ENCODE measurements around the gene GTF3A.
"Not testable (repeated sequence)": the region's sequence is repeated elsewhere in the genome, so short reads cannot be mapped to it uniquely, and the experiment has no call there.

The GTF3A gene

DNA sequence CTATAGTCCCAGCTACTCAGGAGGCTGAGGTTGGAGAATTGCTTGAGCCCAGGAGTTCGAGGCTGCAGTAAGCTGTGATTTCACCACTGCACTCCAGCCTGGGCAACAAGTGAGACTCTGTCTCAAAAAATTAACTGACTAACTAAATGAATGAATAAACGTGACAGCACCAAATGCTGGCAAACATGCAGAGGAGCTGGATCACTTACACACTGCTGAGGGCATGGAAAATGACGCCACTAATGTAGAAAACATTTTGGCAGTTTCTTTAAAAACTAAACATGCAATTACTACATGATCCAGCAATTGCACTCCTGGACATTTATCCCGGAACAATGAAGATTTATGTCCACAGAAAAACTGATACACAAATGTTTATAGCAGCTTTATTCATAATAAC is 31.3 kb upstream of the GTF3A start:
- peaks cover 10% of the 10 kb centered on the region for H3K27me3 Mint-ChIP-seq (ENCODE audit: low read depth)
- H3K36me3 Mint-ChIP-seq (ENCODE audit: low read depth): no peaks in the 10 kb centered on the region
- H3K4me3 Mint-ChIP-seq: no peak overlapping the region
- H3K9me3 Mint-ChIP-seq: no peaks in the 10 kb centered on the region
- no peak overlapping the region for H3K27ac Mint-ChIP-seq
- TF ChIP-seq, protein P1, sequence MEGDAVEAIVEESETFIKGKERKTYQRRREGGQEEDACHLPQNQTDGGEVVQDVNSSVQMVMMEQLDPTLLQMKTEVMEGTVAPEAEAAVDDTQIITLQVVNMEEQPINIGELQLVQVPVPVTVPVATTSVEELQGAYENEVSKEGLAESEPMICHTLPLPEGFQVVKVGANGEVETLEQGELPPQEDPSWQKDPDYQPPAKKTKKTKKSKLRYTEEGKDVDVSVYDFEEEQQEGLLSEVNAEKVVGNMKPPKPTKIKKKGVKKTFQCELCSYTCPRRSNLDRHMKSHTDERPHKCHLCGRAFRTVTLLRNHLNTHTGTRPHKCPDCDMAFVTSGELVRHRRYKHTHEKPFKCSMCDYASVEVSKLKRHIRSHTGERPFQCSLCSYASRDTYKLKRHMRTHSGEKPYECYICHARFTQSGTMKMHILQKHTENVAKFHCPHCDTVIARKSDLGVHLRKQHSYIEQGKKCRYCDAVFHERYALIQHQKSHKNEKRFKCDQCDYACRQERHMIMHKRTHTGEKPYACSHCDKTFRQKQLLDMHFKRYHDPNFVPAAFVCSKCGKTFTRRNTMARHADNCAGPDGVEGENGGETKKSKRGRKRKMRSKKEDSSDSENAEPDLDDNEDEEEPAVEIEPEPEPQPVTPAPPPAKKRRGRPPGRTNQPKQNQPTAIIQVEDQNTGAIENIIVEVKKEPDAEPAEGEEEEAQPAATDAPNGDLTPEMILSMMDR (IDR thresholded peaks at IDR 0.05; ENCODE audit: unreplicated experiment in 3 of 3): no peak
- H3K4me1 Mint-ChIP-seq: peaks cover 5% of the 10 kb centered on the region

DNA sequence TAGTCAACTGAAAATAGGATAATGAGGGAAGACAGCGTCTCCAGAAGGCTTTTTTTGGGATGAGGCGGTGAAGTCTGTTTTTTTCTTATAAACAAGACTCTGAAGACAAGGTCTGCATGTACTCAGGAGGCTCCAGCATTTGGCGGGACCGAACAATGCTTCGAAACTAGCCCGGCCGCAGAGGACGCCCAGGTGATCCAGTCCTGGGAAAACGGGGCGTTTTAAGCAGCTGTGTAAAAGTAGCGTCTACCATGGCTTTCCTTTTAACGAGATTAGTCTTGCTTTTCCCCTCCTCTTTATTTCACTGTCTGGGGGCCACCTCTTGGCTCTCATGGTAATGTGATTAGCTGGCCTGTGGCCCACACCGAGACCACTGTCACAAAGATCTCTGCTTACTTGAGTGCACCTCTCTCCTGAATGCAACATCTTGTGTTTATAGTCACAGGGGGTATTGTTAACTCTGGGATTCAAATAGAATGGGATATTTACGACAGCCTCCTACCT is 29.4 kb upstream of the GTF3A start:
- Mint-ChIP-seq H3K27ac (no peak overlapping the region), H3K27me3 (ENCODE audit: low read depth) (peaks cover 10% of the 10 kb centered on the region), H3K4me3 (no peak overlapping the region), H3K9me3 (no peaks in the 10 kb centered on the region), H3K4me1 (peaks cover 5% of the 10 kb centered on the region), H3K36me3 (ENCODE audit: low read depth) (no peaks in the 10 kb centered on the region)
- TF ChIP-seq, protein P1 (IDR thresholded peaks at IDR 0.05; ENCODE audit: unreplicated experiment in 3 of 3): no peak

DNA sequence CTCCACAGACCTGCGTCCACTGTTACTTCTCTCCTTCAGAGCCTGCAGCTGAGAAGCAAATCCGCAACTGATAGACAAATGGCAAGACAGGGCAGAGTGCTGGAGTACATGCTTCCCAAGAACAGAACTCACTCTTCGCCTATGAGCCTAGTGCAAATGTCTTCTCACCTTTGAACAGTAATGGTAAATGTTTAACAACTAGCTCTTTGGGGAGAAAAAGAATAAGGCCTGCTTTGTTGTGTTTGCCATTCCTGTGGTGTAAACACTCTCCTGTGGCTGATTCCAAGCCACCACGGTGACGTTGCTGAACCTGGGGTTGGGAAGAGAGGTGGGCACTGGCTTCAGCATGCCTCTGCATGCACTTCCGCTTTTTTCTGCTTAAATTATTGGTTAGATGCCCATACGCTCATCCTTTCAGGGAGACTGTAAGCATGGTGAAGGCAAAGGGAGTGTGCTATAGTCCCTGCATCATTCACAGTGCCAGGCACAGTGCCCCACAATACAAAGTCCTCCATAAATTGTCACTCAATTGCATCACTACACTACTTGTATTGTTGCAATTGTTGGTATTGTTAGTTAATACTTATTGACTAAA is 28.1 kb upstream of the GTF3A start:
- Mint-ChIP-seq H3K4me1 (peaks cover 5% of the 10 kb centered on the region), H3K27me3 (ENCODE audit: low read depth) (peaks cover 10% of the 10 kb centered on the region), H3K9me3 (no peaks in the 10 kb centered on the region), H3K36me3 (ENCODE audit: low read depth) (no peaks in the 10 kb centered on the region), H3K4me3 (no peak overlapping the region), H3K27ac (no peak overlapping the region)
- TF ChIP-seq, protein P1 (IDR thresholded peaks at IDR 0.05; ENCODE audit: unreplicated experiment in 3 of 3): no peak

DNA sequence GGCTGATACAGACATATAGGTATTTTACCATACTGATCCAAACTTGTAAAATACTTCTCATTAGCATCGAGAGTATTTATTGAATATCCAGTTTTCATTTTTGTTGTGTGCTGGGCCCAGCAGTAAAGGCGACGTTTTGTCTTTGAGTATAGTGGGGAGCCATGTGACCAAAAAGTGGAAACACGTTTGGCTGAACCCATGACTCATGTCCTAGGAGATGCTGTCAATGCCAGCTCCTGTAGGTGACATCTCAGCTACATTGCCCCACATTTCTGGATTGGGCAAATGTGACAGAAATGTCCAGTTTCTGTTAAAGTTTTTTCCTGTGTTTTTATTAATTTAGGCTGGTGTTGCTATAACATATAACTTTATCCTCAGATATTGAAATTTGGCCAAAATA is 26.1 kb upstream of the GTF3A start:
- H3K36me3 Mint-ChIP-seq (ENCODE audit: low read depth): no peaks in the 10 kb centered on the region
- H3K4me1 Mint-ChIP-seq: peaks cover 13% of the 10 kb centered on the region
- H3K4me3 Mint-ChIP-seq: no peak overlapping the region
- TF ChIP-seq, protein P1 (IDR thresholded peaks at IDR 0.05; ENCODE audit: unreplicated experiment in 3 of 3): no peak
- H3K27ac Mint-ChIP-seq: no peak overlapping the region
- no peaks in the 10 kb centered on the region for H3K9me3 Mint-ChIP-seq
- H3K27me3 Mint-ChIP-seq (ENCODE audit: low read depth): peaks cover 10% of the 10 kb centered on the region

DNA sequence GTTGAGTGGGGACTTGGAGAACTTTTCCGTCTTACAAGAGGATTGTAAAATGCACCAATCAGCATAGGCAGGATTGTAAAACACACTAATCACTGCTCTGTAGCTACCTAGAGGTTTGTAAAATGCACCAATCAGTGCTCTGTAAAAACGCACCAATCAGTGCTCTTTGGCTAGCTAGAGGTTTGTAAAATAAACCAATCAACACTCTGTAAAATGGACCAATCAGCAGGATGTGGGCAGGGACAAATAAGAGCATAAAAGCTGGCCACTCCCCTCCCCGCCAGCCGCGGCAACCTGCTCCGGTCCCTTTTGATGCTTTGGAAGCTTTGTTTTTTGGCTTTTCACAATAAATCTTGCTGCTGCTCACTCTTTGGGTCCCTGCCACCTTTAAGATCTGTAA is 24.0 kb upstream of the GTF3A start:
- H3K9me3 Mint-ChIP-seq; H3K4me3 Mint-ChIP-seq; H3K36me3 Mint-ChIP-seq (ENCODE audit: low read depth); H3K27me3 Mint-ChIP-seq (ENCODE audit: low read depth); H3K27ac Mint-ChIP-seq: not testable (repeated sequence)
- peaks cover 28% of the 10 kb centered on the region for H3K4me1 Mint-ChIP-seq

DNA sequence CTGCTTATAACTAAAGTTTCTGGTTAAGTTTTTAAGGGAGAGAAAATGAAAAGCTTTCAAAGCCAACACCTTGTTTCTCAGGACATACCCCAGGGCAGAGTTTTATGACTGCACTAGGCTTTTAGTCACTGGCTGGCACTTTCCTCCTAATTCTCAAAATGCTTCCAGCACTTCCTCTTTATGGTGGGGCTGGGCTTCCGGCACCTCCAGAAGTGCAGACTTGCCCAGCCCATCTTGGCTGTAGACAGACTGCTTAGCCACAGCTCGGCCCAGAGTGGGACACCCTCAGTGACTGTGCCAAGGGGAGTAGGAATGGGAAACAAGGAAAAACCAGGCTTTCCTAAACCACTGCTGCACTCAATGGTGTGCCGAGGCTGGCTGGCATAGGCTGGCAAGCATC is 23.2 kb upstream of the GTF3A start:
- H3K27me3 Mint-ChIP-seq (ENCODE audit: low read depth): peaks cover 4% of the 10 kb centered on the region
- H3K36me3 Mint-ChIP-seq (ENCODE audit: low read depth): no peaks in the 10 kb centered on the region
- H3K27ac Mint-ChIP-seq: no peak overlapping the region
- TF ChIP-seq, protein P1 (IDR thresholded peaks at IDR 0.05; ENCODE audit: unreplicated experiment in 3 of 3): no peak
- no peak overlapping the region for H3K4me3 Mint-ChIP-seq
- no peaks in the 10 kb centered on the region for H3K9me3 Mint-ChIP-seq
- H3K4me1 Mint-ChIP-seq: peaks cover 32% of the 10 kb centered on the region

Measured in nephron (organoid).